ENCODE results near the gene IKZF1.

IKZF1 gene

GRCh38 chr7:50428911-50429310 is 124.4 kb downstream of the IKZF1 start:
- TF ChIP-seq CTCF (IDR thresholded peaks at IDR 0.05; ENCODE audit: low read depth, low read length, poor library complexity, severe bottlenecking) (no peak), EZH2phosphoT487 (IDR thresholded peaks at IDR 0.05; ENCODE audit: borderline replicate concordance, low read length) (no peak)
- H3K4me3 ChIP-seq (ENCODE audit: low read length): no peak overlapping the region

GRCh38 chr7:50431316-50431715 is 126.8 kb downstream of the IKZF1 start:
- no peaks in the 10 kb centered on the region for H3K27me3 ChIP-seq (ENCODE audit: control insufficient read depth, low read length)
- TF ChIP-seq CTCF (IDR thresholded peaks at IDR 0.05; ENCODE audit: low read depth, low read length, poor library complexity, severe bottlenecking): no peak
- no peak for TF ChIP-seq EZH2phosphoT487 (IDR thresholded peaks at IDR 0.05; ENCODE audit: borderline replicate concordance, low read length)

More at GRCh38 chr7:50428911-50429310, 124.4 kb downstream of the IKZF1 start:
- Histone ChIP-seq H3K4me1 (ENCODE audit: control insufficient read depth, low read length) (no peaks in the 10 kb centered on the region), H3K79me2 (ENCODE audit: control insufficient read depth, low read length) (no peaks in the 10 kb centered on the region), H3K36me3 (ENCODE audit: control insufficient read depth, low read length) (no peaks in the 10 kb centered on the region), H4K20me1 (ENCODE audit: control insufficient read depth, insufficient read depth, low read depth, low read length) (no peaks in the 10 kb centered on the region), H3K27ac (ENCODE audit: low read depth, low read length) (no peak overlapping the region), H3F3A (ENCODE audit: control insufficient read depth, insufficient read depth) (0 out of 2 replicates have a peak, but pooled peaks cover 4% of the 10 kb centered on the region), H3K9me2 (replicated peaks; ENCODE audit: control insufficient read depth, low read length) (no peaks in the 10 kb centered on the region), H3K9me3 (ENCODE audit: control insufficient read depth, insufficient read depth, low read length) (no peaks in the 10 kb centered on the region), H3K27me3 (ENCODE audit: control insufficient read depth, low read length) (no peaks in the 10 kb centered on the region), H3K4me2 (ENCODE audit: low read length) (no peak overlapping the region)

GRCh38 chr7:50431722-50432305 is 127.3 kb downstream of the IKZF1 start:
- Histone ChIP-seq H3K4me3 (ENCODE audit: low read length) (no peak overlapping the region), H3K9me2 (replicated peaks; ENCODE audit: control insufficient read depth, low read length) (no peaks in the 10 kb centered on the region), H4K20me1 (ENCODE audit: control insufficient read depth, insufficient read depth, low read depth, low read length) (no peaks in the 10 kb centered on the region), H3K4me1 (ENCODE audit: control insufficient read depth, low read length) (no peaks in the 10 kb centered on the region), H3F3A (ENCODE audit: control insufficient read depth, insufficient read depth) (0 out of 2 replicates have a peak, but pooled peaks cover 4% of the 10 kb centered on the region), H3K9me3 (ENCODE audit: control insufficient read depth, insufficient read depth, low read length) (no peaks in the 10 kb centered on the region), H3K27me3 (ENCODE audit: control insufficient read depth, low read length) (no peaks in the 10 kb centered on the region), H3K27ac (ENCODE audit: low read depth, low read length) (no peak overlapping the region), H3K4me2 (ENCODE audit: low read length) (no peak overlapping the region), H3K79me2 (ENCODE audit: control insufficient read depth, low read length) (no peaks in the 10 kb centered on the region), H3K36me3 (ENCODE audit: control insufficient read depth, low read length) (peaks cover under 1% of the 10 kb centered on the region; the same call in 1 of the 2 replicates)
- no peak for TF ChIP-seq CTCF (IDR thresholded peaks at IDR 0.05; ENCODE audit: low read depth, low read length, poor library complexity, severe bottlenecking)
- TF ChIP-seq EZH2phosphoT487 (IDR thresholded peaks at IDR 0.05; ENCODE audit: borderline replicate concordance, low read length): no peak

More at GRCh38 chr7:50431316-50431715, 126.8 kb downstream of the IKZF1 start:
- Histone ChIP-seq H3K9me2 (replicated peaks; ENCODE audit: control insufficient read depth, low read length) (no peaks in the 10 kb centered on the region), H3K4me3 (ENCODE audit: low read length) (no peak overlapping the region), H3K4me1 (ENCODE audit: control insufficient read depth, low read length) (no peaks in the 10 kb centered on the region), H3K27ac (ENCODE audit: low read depth, low read length) (no peak overlapping the region), H3K79me2 (ENCODE audit: control insufficient read depth, low read length) (no peaks in the 10 kb centered on the region), H3K36me3 (ENCODE audit: control insufficient read depth, low read length) (no peaks in the 10 kb centered on the region), H3K9me3 (ENCODE audit: control insufficient read depth, insufficient read depth, low read length) (no peaks in the 10 kb centered on the region), H4K20me1 (ENCODE audit: control insufficient read depth, insufficient read depth, low read depth, low read length) (no peaks in the 10 kb centered on the region), H3K4me2 (ENCODE audit: low read length) (no peak overlapping the region), H3F3A (ENCODE audit: control insufficient read depth, insufficient read depth) (0 out of 2 replicates have a peak, but pooled peaks cover 4% of the 10 kb centered on the region)
